AG10803 (cell line): ENCODE data around the gene ARHGEF10L.

Source experiments
- DNase-seq: peaks from one replicate; pipeline ENCODE4 v3.0.0; 2010; ENCODE audit warnings: low read depth
- H3K4me3 ChIP-seq: 2 replicates; pipeline ENCODE4 v1.5.1; 2011; ENCODE audit warnings: mild to moderate bottlenecking, low read length, control low read depth
- TF ChIP-seq, protein P1 (sequence below): conservative IDR thresholded peaks from 2 replicates; pipeline ENCODE4 v1.5.1; 2011; ENCODE audit warnings: mild to moderate bottlenecking, low read length, control low read depth, inconsistent platforms

Gene ARHGEF10L

DNA sequence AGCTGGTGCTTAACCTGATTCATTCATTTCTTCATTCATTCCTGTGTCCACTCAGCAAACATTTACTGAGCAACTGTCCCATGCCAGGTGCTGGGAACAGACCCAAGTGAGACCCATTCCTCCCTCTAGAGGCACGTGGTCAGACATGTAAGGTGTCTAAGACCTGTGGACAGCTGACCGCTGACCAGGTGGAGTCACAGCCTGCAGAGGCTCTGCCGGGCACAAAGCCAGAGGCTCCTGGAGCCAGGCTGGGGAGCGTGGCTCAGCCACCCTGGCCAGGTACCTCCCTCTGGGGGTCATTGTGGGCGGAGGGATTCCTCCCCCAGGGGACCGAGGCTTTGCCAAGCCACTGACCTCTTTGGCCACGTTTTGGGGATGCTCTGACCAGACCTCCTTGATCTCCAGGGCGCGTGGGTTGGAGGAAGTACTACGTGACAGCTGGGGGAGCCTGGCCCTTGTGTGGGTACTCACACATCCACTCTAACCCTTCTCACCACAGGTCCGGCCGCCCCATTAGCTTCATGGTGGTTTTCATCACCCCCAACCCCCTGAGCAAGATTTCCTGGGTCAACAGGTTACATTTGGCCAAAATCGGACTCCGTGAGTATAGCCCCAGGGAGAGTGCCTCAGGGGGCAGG is 100.3 kb downstream of the ARHGEF10L start:
- TF ChIP-seq, protein P1, sequence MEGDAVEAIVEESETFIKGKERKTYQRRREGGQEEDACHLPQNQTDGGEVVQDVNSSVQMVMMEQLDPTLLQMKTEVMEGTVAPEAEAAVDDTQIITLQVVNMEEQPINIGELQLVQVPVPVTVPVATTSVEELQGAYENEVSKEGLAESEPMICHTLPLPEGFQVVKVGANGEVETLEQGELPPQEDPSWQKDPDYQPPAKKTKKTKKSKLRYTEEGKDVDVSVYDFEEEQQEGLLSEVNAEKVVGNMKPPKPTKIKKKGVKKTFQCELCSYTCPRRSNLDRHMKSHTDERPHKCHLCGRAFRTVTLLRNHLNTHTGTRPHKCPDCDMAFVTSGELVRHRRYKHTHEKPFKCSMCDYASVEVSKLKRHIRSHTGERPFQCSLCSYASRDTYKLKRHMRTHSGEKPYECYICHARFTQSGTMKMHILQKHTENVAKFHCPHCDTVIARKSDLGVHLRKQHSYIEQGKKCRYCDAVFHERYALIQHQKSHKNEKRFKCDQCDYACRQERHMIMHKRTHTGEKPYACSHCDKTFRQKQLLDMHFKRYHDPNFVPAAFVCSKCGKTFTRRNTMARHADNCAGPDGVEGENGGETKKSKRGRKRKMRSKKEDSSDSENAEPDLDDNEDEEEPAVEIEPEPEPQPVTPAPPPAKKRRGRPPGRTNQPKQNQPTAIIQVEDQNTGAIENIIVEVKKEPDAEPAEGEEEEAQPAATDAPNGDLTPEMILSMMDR: no peak
- H3K4me3 ChIP-seq: no peak overlapping the region
- DNase-seq: no peak

DNA sequence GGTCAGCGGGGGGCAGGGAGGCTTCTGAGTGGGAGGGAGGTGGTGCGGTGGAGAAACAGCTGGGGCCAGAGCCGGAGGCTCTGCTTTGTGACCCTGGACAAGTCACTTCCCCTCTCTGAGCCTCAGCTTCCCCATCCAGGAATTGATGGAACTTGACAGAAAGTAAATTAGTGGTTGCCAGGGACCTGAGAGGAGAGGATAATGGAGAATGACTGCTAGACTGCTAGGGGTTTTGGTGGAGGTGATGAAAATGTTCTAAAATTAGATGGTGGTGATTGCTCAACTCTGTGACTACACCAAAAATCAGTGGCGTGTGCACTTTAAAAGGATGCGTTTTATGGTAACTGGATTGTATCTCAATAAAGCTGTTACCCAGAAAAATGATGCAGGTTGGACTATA is 100.9 kb downstream of the ARHGEF10L start:
- DNase-seq: peak; percentile 14
- H3K4me3 ChIP-seq: no peak overlapping the region
- TF ChIP-seq, protein P1: no peak

DNA sequence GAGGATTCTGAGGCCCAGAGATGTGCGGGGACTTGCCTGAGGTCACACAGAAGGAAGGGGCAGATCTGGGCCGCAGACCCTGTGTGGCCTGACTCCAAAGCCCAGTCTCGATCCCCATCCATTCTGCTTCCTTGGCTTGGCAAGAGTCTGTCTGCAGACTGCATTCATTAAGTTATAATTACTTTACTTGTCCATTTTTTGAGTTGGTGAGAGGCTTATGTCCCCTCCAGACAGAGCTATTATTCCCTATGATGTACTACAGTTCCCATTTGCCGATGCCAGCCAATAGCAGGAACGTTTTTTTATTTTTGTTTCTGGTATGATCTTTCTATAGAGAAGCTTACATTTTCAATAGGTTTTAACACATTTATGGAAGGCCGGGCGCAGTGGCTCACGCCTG is 101.5 kb downstream of the ARHGEF10L start:
- no peak for DNase-seq
- H3K4me3 ChIP-seq: no peak overlapping the region
- TF ChIP-seq, protein P1: no peak

DNA sequence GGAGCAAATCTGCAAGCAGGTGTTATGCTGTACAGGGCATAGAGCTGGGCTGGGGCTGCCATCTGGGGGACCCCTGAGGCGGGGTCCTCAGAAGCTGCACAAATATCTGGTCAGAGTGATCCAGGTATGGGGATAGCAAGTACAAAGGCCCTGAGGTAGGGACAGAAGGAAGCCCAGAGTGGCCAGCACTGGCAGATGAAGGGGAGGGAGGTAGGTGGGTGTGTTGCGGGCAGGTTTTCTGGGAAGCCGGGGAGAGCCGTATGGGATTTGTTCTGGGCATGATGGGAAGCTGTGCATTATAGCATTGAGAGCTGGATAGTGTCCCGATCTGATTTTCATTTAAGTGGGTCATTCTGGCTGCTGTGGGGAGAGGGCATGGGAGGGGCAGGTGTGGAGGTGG is 102.7 kb downstream of the ARHGEF10L start:
- TF ChIP-seq, protein P1: no peak
- no peak for DNase-seq
- H3K4me3 ChIP-seq: no peak overlapping the region

DNA sequence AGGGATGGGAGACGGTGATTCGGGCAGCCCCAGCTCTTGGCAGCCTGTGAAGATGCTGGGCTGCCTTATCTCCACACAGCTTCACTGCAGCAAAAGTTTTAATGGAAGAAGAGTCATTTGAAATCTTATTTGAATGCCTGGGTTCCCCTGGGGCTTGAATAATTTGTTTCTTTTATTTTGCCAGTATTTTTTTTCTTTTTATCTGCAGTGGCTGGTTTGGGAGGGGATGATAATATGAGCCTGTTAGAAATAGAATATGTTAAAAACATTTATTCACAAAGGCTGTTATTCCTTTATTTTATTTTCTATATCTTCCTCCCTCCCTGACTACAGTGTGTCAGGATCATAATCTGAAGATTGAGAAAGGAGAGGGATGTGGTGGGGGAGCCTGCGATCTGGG is 103.4 kb downstream of the ARHGEF10L start:
- TF ChIP-seq, protein P1: no peak
- H3K4me3 ChIP-seq: no peak overlapping the region
- no peak for DNase-seq

DNA sequence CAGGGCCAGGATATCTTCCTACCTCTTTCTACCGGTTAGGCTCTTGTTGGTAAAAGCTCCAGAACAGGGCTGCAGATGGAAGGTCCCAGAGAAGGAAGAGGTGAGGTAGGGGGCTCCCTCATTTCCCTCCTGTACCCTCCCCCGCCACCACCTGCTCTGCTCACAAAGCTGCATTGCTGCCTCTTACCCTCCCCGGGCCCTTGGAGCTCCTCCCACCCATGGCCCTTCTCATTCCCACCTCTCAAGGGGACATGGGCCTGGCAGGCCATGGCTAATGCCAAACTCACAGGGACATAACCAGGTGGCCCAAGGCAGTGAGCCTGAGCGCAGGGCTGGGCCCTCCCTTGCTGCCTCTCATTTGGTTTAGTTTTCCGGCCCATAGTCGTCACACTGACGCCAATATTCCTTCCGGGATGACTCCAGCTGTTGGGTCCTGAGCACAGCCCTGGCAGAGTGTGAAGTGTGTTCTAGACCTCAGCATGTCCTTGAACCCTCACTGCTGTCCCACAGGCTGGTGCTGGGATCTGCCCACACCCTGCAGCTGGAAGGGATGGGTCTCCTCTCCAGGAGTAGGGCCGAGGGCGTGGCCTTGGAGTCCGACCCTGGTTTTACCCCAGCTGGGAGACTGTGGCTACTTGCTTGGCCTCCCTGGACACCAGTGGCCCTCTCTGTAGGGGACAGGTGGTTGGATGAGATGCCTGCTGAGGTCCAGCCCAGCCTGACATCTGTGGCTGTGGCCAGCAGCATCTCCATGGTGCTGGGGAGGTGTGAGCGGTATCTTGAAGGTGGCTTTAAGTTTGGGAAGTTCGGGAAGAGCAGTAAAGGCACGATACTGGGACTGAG is 104.6 kb downstream of the ARHGEF10L start:
- DNase-seq: no peak
- H3K4me3 ChIP-seq: no peak overlapping the region
- TF ChIP-seq, protein P1: no peak
